Subcutaneous adipose tissue (tissue), 4 donors: ENCODE results near the gene PSMG1. TPM values are rescaled to one million over a fixed set of nuclear protein-coding genes. Genes with fewer than 3 reads are reported as not detected.

Source experiments
- CTCF ChIP-seq: fragments of 450-650 bp; IDR thresholded peaks from one replicate; pipeline ENCODE4 v1.5.1; 2016; ENCODE audit warnings: low read depth, mild to moderate bottlenecking, control low read depth, antibody characterized with exemption, moderate library complexity
- total RNA-seq, 4 donors: library from RNA; depleted of rRNA; stranded (reverse); fragments of >200 nt; gene quantifications; one replicate each; pipeline ENCODE4 v1.1.0, GENCODE V29; 2016

PSMG1 gene
- total RNA-seq, 4 donors from 2014 or later = 8.9 to 40.6 (median 21.0) TPM

DNA sequence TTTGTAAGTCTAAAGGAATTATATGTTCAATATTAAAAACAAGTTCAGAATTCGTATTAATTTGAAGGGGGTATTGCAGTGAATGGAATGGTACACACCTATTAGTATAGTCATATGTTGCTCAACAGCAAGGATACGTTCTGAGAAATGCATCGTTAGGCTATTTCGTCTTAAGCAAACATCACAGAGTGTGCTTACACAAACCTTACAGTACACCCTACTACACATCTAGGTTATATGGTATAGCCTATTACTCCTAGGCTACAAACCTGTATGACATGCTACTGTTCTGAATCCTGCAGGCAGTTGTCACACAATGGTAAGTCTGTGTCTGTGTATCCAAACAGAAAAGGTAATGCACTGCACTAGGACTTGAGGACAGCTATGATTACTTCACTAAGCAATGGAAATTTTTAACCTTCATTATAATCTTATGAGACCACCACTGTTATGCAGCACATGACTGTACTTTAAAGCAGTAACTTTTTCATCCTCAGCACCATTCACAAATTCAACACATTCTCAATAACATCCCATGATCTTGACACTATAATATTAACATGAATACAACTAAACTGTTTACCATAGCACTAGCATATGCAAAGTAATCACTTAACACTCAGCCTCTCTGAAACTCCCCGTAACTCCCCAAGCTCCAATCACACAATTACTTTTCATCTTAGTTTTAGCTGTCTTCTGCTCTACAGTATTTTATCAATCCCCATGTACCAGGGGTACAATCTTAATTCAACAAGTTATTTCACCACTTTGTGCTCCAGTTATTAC lies 14.4 kb upstream of the PSMG1 start:
- TF ChIP-seq CTCF = no peak

GRCh38 chr21:39196838-39197237 lies 13.6 kb upstream of the PSMG1 start:
- TF ChIP-seq CTCF = no peak

- no peak for TF ChIP-seq CTCF
These were observed 13.1 kb upstream of the PSMG1 start for GRCh38 chr21:39196310-39196709.

- TF ChIP-seq CTCF = no peak
These were observed 10.1 kb upstream of the PSMG1 start for GRCh38 chr21:39193380-39193779.

GRCh38 chr21:39189857-39190604 lies 6.8 kb upstream of the PSMG1 start:
- no peak for TF ChIP-seq CTCF

DNA sequence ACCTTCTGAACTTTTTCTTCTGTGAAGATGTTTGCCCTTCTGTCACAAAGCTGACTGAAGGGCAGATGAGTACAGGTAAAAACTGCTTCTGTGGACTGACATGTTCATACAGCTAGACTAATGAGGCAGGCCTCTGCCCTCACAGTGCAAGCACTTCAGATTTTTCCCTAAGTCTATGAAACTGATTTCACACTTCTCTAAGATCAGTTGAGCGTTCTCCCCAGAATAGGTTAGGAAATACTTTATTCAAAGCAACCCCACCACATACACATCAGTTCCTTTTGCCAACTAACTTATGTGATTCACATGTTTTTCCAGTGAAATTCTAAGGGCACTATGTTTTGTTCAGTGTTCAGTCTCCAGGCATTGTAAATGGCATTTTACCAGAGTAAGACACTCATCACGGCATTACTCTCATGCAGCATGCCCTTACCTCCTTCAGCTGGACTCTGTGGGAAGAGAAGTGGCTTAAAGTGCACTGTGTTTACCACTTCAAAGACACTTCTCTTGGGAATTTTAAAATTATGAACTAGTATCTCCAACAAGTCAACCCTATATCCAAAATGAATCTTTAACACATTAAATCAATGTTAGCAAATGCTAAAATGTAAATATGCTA lies 5.4 kb upstream of the PSMG1 start:
- TF ChIP-seq CTCF = no peak

DNA sequence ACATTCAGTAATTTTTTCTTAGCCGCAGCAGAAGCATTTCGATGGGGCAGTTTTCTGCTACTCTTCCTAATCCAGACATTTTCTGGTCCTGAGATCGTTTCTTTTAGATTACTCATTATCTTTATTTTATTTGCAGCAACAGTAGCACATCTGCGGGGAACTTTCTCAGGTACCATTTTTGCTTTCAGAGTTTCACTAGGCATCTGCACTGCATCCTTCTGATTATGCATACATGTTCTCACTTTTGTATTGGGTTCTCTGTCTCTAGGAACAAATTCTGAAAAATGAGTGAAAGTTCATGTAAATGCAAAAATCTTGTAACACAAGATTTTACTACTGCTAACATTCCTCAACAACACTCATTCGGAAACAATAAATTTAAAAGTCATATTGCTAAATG lies 3.9 kb upstream of the PSMG1 start:
- TF ChIP-seq CTCF = no peak
